T-helper 1 cell treated with Interleukin-12 subunit alpha and Interleukin-12 subunit beta and Interleukin-4 antibody, amounts not matched to agents 30 μg/mL and 1 μg/mL, for 36 hours (primary cell): Measurements from ENCODE around the gene TMEM154.

Experiments used
- H3K27ac Mint-ChIP-seq: one replicate; pipeline ENCODE4 v1.8.0; 2021; ENCODE audit warnings: mild to moderate bottlenecking, mixed read lengths
- H3K27me3 Mint-ChIP-seq: one replicate; pipeline ENCODE4 v1.8.0; 2021; ENCODE audit warnings: low read depth, mixed read lengths
- H3K36me3 Mint-ChIP-seq: one replicate; pipeline ENCODE4 v1.8.0; 2021; ENCODE audit warnings: low read depth, mixed read lengths
- H3K4me1 Mint-ChIP-seq: one replicate; pipeline ENCODE4 v1.8.0; 2021; ENCODE audit warnings: low read depth, mixed read lengths
- H3K4me3 Mint-ChIP-seq: one replicate; pipeline ENCODE4 v1.8.0; 2021; ENCODE audit warnings: mild to moderate bottlenecking, moderate library complexity, mixed read lengths
- H3K9me3 Mint-ChIP-seq: one replicate; pipeline ENCODE4 v1.8.0; 2021; ENCODE audit warnings: mixed read lengths

TMEM154 gene

DNA sequence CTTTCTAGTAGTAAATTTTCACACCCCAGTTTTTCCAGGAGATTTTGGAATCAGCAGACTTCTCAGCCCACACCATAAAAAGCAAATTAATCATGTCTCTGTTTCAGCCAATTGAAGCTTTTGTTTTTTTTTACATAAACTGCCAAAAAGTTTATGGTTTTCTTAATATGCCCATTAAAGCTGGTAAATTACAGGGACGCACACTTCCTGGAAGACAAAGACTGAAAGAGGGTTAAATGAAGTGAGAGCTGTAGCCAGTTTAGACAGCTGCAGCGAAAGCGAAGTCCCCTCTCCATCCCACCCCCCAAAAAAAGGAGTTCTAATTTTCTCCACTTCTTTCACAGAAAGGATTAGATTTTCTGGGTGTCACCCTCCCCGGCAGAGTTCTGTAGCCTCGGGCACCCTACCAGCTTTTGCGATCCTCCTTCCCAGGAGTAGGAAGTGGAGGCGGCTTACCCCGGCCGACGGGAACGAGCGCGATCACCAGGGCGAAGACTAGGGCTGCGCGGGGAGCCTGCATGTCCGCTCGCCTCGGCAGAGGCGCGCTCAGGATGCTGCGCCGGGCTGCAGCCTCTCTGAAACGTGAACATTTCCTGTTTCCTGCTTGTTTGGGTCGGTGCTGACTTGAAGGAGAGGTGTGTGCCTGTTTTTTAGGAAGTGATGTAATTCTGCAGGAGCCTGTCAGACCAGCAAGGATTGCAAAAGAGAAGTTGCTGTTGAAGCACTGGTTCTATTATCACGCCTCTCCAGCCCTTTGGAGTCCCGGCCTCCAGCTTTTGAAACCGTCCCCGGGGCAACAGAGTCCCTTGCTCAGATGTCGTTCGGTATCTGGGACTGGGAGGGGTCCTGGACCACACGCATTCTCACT lies at the start of gene TMEM154:
TMEM154 (minus strand) TSS at position 584 of the 868 bp plus-strand sequence; CDS start at position 520, 64 bp downstream.
- Mint-ChIP-seq H3K27me3 (no peaks in the 10 kb centered on the region), H3K36me3 (peaks cover 7% of the 10 kb centered on the region), H3K4me3 (peak within 1 kb of the TSS; percentile 97), H3K9me3 (no peaks in the 10 kb centered on the region), H3K27ac (peak within 1 kb of the TSS; percentile 93), H3K4me1 (peaks cover 64% of the 10 kb centered on the region)

GRCh38 chr4:152729466-152729865 lies 49.7 kb upstream of the TMEM154 start:
- Mint-ChIP-seq H3K9me3 (no peaks in the 10 kb centered on the region), H3K4me1 (no peaks in the 10 kb centered on the region), H3K36me3 (no peaks in the 10 kb centered on the region), H3K4me3 (no peak overlapping the region), H3K27ac (no peak overlapping the region), H3K27me3 (no peaks in the 10 kb centered on the region)

DNA sequence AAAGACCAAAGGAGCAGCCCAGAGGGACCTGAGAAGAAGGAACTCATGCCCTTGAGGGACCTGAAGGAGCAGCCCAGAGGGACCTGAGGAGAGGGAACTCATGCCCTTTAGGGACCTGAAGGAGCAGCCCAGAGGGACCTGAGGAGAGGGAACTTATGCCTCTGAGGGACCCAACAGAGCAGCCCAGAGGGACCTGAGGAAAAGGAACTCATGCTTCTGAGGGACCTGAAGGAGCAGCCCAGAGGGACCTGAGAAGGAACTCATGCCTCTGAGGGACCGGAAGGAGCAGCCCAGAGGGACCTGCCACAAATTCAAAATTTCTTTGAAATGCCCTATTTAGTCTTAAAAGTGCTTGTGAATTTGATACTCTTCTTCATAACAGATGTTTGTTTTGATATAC lies 48.5 kb upstream of the TMEM154 start:
- Mint-ChIP-seq H3K9me3 (no peaks in the 10 kb centered on the region), H3K4me1 (no peaks in the 10 kb centered on the region), H3K4me3 (no peak overlapping the region), H3K27me3 (peaks cover under 1% of the 10 kb centered on the region), H3K36me3 (no peaks in the 10 kb centered on the region), H3K27ac (no peak overlapping the region)

GRCh38 chr4:152727784-152728183 lies 48.0 kb upstream of the TMEM154 start:
- no peak overlapping the region for H3K4me3 Mint-ChIP-seq
- H3K27ac Mint-ChIP-seq, result no peak overlapping the region
- no peaks in the 10 kb centered on the region for H3K36me3 Mint-ChIP-seq
- peaks cover 5% of the 10 kb centered on the region for H3K27me3 Mint-ChIP-seq
- H3K4me1 Mint-ChIP-seq, result peaks cover 2% of the 10 kb centered on the region
- H3K9me3 Mint-ChIP-seq, result no peaks in the 10 kb centered on the region

- Mint-ChIP-seq H3K4me1 (peaks cover 2% of the 10 kb centered on the region), H3K9me3 (no peaks in the 10 kb centered on the region), H3K4me3 (no peak overlapping the region), H3K36me3 (no peaks in the 10 kb centered on the region), H3K27me3 (peaks cover 16% of the 10 kb centered on the region), H3K27ac (no peak overlapping the region)
These were observed 44.7 kb upstream of the TMEM154 start for GRCh38 chr4:152724494-152724893.

- Mint-ChIP-seq H3K27me3 (peaks cover 19% of the 10 kb centered on the region), H3K36me3 (no peaks in the 10 kb centered on the region), H3K9me3 (no peaks in the 10 kb centered on the region), H3K4me1 (peaks cover 2% of the 10 kb centered on the region), H3K27ac (no peak overlapping the region), H3K4me3 (no peak overlapping the region)
These were observed 43.4 kb upstream of the TMEM154 start for GRCh38 chr4:152723236-152723635.

DNA sequence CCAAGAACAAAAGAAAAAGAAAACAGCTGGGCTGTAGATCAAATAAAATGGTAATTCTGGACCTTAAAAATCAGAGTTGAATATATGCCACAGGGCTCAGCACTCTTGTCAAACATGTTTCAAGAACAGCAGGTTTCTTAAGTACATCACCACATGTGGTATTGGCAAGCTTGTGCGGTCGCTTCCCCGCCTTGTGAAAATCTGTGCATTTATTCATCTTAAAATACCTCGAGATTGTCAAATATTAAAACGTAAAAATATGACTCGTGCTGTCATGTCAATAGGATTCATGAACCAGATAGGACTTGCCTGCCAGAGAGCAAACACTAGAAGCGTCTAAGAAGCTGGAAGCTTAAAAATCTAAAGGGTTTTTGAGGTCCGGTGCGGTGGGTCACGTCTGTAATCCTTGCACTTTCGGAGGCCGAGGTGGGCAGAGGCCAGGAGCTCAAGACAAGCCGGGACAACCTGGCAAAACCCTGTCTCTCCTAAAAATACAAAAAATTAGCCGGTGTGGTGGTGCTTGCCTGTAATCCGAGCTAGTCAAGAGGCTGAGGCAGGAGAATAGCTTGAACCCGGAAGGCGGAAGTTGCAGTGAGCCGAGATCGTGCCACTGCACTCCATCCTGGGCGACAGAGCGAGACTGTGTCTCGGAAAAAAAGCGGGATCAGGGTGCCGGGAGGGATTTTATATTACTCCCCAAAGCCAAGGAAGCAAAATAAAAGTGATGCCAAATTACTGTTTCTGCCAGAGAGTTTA lies 40.2 kb upstream of the TMEM154 start:
- peaks cover 19% of the 10 kb centered on the region for H3K27me3 Mint-ChIP-seq
- peaks cover 12% of the 10 kb centered on the region for H3K9me3 Mint-ChIP-seq
- peaks cover 2% of the 10 kb centered on the region for H3K4me1 Mint-ChIP-seq

DNA sequence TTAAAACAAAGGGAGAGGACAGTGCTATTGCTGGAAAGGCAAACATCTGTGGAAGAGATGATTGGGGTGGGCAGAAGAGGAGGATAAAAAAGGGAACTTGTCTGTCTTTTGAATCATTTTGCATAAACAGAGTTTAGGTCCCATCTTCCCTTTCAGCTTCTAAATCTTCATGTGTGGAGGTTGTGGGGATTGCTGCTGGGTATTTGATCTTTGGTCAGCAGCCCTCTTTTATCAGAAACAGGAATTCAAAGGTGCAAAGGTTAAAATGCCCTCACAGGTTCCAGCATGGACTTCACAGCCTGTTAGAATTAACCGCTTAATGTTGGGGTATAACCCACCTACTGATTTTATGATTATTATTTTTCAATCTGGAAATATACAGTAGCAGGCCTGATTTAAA lies 39.5 kb upstream of the TMEM154 start:
- Mint-ChIP-seq H3K36me3 (peaks cover 5% of the 10 kb centered on the region), H3K4me1 (peaks cover 2% of the 10 kb centered on the region), H3K4me3 (no peak overlapping the region), H3K9me3 (peaks cover 19% of the 10 kb centered on the region), H3K27ac (no peak overlapping the region), H3K27me3 (peaks cover 19% of the 10 kb centered on the region)

More for the DNA sequence above, 40.2 kb upstream of the TMEM154 start:
- Mint-ChIP-seq H3K4me3 (no peak overlapping the region), H3K27ac (no peak overlapping the region), H3K36me3 (peaks cover 5% of the 10 kb centered on the region)

- H3K36me3 Mint-ChIP-seq, result peaks cover 5% of the 10 kb centered on the region
- H3K27ac Mint-ChIP-seq, result no peak overlapping the region
- no peak overlapping the region for H3K4me3 Mint-ChIP-seq
- peaks cover 23% of the 10 kb centered on the region for H3K9me3 Mint-ChIP-seq
- H3K4me1 Mint-ChIP-seq, result no peaks in the 10 kb centered on the region
- H3K27me3 Mint-ChIP-seq, result peaks cover 12% of the 10 kb centered on the region
These were observed 35.3 kb upstream of the TMEM154 start for GRCh38 chr4:152715076-152715475.

- H3K36me3 Mint-ChIP-seq, result peaks cover 5% of the 10 kb centered on the region
- H3K27me3 Mint-ChIP-seq, result peaks cover 8% of the 10 kb centered on the region
- H3K4me1 Mint-ChIP-seq, result no peaks in the 10 kb centered on the region
- no peak overlapping the region for H3K27ac Mint-ChIP-seq
- H3K9me3 Mint-ChIP-seq, result peaks cover 23% of the 10 kb centered on the region
- no peak overlapping the region for H3K4me3 Mint-ChIP-seq
These were observed 34.3 kb upstream of the TMEM154 start for GRCh38 chr4:152713951-152714705.

DNA sequence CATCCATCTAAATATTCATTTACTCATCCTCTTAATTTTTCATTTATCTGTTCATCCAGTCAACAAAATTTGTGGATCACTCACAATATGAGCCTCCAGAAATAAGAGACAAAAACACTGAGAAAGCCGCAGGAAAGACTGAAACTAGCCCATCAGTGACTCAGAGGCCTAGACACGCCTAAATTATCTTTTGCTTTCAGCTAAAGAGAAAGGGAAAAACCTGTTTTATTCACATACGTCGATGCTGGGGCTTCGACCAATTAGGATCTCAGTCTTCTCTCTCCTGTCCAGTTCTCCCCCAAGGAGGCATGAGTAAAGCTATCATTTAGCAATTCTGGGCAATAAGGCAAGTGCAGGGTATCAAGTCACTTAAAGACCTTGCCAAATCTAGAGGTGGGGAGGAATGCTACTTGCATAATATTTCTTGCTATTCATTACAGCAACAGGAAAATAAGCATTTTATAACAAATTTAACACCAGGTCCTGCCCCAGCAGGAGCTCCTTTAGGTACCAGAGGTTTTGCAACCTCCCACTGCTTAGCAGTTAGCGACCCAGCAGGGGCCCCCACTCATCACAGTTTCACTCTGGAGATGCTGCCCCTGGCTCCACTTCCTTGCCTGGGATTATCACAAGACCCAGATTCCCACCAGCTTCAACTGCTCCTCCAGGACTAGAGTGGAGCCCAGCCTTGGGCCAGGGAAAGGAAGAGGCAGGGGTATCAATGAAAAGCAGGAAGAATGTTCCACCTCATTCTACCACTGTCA lies 30.1 kb upstream of the TMEM154 start:
- H3K9me3 Mint-ChIP-seq, result peaks cover 21% of the 10 kb centered on the region
- no peak overlapping the region for H3K27ac Mint-ChIP-seq
- peaks cover 4% of the 10 kb centered on the region for H3K27me3 Mint-ChIP-seq
- no peak overlapping the region for H3K4me3 Mint-ChIP-seq
- no peaks in the 10 kb centered on the region for H3K36me3 Mint-ChIP-seq
- peaks cover 3% of the 10 kb centered on the region for H3K4me1 Mint-ChIP-seq

DNA sequence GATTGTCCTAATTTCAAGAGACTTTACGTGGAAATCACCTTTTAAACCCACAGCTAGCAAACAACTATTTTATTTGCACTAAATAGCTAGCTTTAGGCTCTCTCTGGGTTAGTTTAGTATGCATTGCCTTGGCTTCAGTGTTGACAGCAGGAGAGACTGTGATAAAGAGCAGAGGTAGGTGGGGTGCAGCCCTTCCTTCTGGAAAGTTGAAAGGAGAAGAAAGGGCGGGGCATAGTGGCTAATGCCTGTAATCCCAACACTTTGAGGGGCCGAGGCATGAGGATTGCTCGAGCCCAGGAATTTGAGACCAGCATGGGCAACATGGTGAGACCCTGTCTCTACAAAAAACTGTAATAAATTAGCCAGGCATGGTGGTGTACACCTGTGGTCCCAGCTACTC lies 29.0 kb upstream of the TMEM154 start:
- Mint-ChIP-seq H3K27me3 (peaks cover 4% of the 10 kb centered on the region), H3K27ac (no peak overlapping the region), H3K4me1 (peaks cover 3% of the 10 kb centered on the region), H3K36me3 (no peaks in the 10 kb centered on the region), H3K9me3 (peaks cover 19% of the 10 kb centered on the region), H3K4me3 (no peak overlapping the region)

DNA sequence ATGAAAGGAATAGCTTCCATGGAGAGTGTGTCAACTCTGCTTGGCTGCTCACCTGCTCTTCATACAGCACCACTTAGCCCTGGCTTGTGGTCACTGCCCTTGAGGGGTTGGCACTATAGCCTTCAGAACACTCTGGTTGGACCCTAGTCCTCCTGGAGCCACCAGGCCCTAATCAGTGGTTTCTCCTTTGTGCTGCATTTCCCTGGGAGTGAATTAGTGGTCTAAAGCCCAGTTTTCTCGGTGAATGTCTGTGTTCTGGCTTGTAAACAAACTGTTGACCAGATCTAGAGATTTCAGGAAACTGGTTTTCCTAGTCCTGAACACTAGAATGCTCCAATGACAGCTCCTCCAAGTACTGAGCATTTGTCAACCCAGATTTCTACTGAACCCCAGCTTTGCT lies 28.6 kb upstream of the TMEM154 start:
- peaks cover 21% of the 10 kb centered on the region for H3K9me3 Mint-ChIP-seq
- peaks cover 4% of the 10 kb centered on the region for H3K27me3 Mint-ChIP-seq
- no peaks in the 10 kb centered on the region for H3K36me3 Mint-ChIP-seq
- no peak overlapping the region for H3K4me3 Mint-ChIP-seq
- peaks cover 3% of the 10 kb centered on the region for H3K4me1 Mint-ChIP-seq
- no peak overlapping the region for H3K27ac Mint-ChIP-seq

DNA sequence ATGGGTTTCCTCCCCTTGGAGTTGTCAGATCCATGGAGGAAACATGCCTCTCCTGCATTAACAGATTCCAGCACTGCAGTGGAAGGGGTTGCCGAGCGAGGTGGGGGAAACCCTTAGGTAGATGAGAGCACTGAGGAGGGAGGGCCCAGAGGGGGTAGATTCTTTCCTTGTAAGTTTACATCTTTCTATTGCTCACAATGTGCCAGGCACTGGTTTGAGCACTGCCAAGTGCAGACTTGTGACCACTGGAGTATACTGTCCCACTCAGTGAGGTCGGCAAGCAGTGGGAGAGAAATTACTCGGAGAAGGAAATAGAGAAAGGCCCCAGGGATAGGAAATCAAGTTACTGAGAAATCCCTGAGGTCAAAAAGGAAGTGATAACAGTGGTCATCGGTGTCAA lies 27.8 kb upstream of the TMEM154 start:
- peaks cover 20% of the 10 kb centered on the region for H3K9me3 Mint-ChIP-seq
- H3K4me1 Mint-ChIP-seq, result peaks cover 3% of the 10 kb centered on the region
- peaks cover 1% of the 10 kb centered on the region for H3K36me3 Mint-ChIP-seq
- H3K27ac Mint-ChIP-seq, result no peak overlapping the region
- H3K4me3 Mint-ChIP-seq, result no peak overlapping the region
- no peaks in the 10 kb centered on the region for H3K27me3 Mint-ChIP-seq
